GM13976 (cell line): ENCODE measurements around the gene GRIK2.

Source experiments
- DNase-seq: peaks from one replicate; pipeline ENCODE4 v3.0.0; 2012; ENCODE audit warnings: low spot score
- CTCF ChIP-seq: IDR thresholded peaks from 2 replicates; pipeline ENCODE4 v1.5.1; 2012; ENCODE audit warnings: borderline replicate concordance, mild to moderate bottlenecking; ENCODE audit not compliant: insufficient read depth; ENCODE audit errors: extremely low read depth, missing control alignments, control extremely low read depth
- in situ Hi-C: fragments of 300-500 bp; cut with MboI; formaldehyde crosslinking; loops from one replicate; pipeline ENCODE4 v1.12.0; 2022; ENCODE audit warnings: low sequenced_read_pairs, mixed read lengths, inconsistent platforms; ENCODE audit not compliant: unreplicated experiment

GRIK2 gene

GRCh38 chr6:101931766-101932165, 538.3 kb downstream of the GRIK2 start:
- TF ChIP-seq CTCF: no peak
- in situ Hi-C loops: no loop called here
- DNase-seq: no peak

GRCh38 chr6:101932704-101933103, 539.2 kb downstream of the GRIK2 start:
- TF ChIP-seq CTCF: no peak
- no peak for DNase-seq
- in situ Hi-C loops: no loop called here

GRCh38 chr6:101935732-101936131, 542.2 kb downstream of the GRIK2 start:
- in situ Hi-C loops: no loop called here
- DNase-seq: no peak
- no peak for TF ChIP-seq CTCF

GRCh38 chr6:101936516-101936915, 543.0 kb downstream of the GRIK2 start:
- no peak for TF ChIP-seq CTCF
- in situ Hi-C loops: no loop called here
- no peak for DNase-seq

- TF ChIP-seq CTCF: no peak
- in situ Hi-C loops: no loop called here
These were observed 543.6 kb downstream of the GRIK2 start for GRCh38 chr6:101937108-101937507.

GRCh38 chr6:101940391-101940790, 546.9 kb downstream of the GRIK2 start:
- TF ChIP-seq CTCF: no peak
- in situ Hi-C loops: no loop called here
- no peak for DNase-seq

More at GRCh38 chr6:101937108-101937507, 543.6 kb downstream of the GRIK2 start:
- DNase-seq: no peak

GRCh38 chr6:101956961-101957360, 563.5 kb downstream of the GRIK2 start:
- in situ Hi-C loops: no loop called here
- no peak for DNase-seq
- TF ChIP-seq CTCF: no peak
